ENCODE data around the gene CPT1B.
A peak's percentile ranks its signal among the peaks of the same experiment; 100 is the strongest.

Gene CPT1B

GRCh38 chr22:50584106-50585096, 6.2 kb upstream of the CPT1B start:
- H3K9me3 ChIP-seq, result no peaks in the 10 kb centered on the region
- no peak overlapping the region for H3K4me3 ChIP-seq
- DNase-seq, result no peak
- no peaks in the 10 kb centered on the region for H3K27me3 ChIP-seq
- peaks cover 0 to 3% (median 0%) of the 10 kb centered on the region in 3 donors for H3K36me3 ChIP-seq
- intact Hi-C loops (cut with DNase I; ENCODE audit: low total_unique reads), result loop anchor here (5.0 kb wide), 1 partner anchor 57 kb away; the partner anchor contains the start of gene SCO2
- H3K27ac ChIP-seq, result no peak overlapping the region
- H3K4me1 ChIP-seq, result peaks cover 0 to 26% (median 19%) of the 10 kb centered on the region in 4 donors
- TF ChIP-seq CTCF (IDR thresholded peaks at IDR 0.05), result no peak

GRCh38 chr22:50583294-50583861, 5.2 kb upstream of the CPT1B start:
- DNase-seq, result no peak
- peak overlapping the region; percentile 83 to 95 for H3K27ac ChIP-seq
- peaks cover 0 to 29% (median 25%) of the 10 kb centered on the region in 4 donors for H3K4me1 ChIP-seq
- H3K9me3 ChIP-seq, result no peaks in the 10 kb centered on the region
- H3K27me3 ChIP-seq, result peaks cover 0 to 8% of the 10 kb centered on the region in 2 donors
- intact Hi-C loops (cut with DNase I; ENCODE audit: low total_unique reads), result loop anchor here (5.0 kb wide), 1 partner anchor 56 kb away; the partner anchor contains the start of gene SCO2
- H3K36me3 ChIP-seq, result peaks cover 0 to 3% (median 0%) of the 10 kb centered on the region in 3 donors
- TF ChIP-seq CTCF (IDR thresholded peaks at IDR 0.05), result no peak
- H3K4me3 ChIP-seq, result peak overlapping the region; percentile 60 to 80

- intact Hi-C loops (cut with DNase I; ENCODE audit: low total_unique reads), result loop anchor here (5.0 kb wide), 1 partner anchor 55 kb away; the partner anchor contains the start of gene SCO2
- H3K4me3 ChIP-seq, result peak within 1 kb of the TSS; percentile 60 to 80
- H3K27ac ChIP-seq, result peak within 1 kb of the TSS; percentile 83 to 95
- H3K36me3 ChIP-seq, result peaks cover 0 to 3% (median 0%) of the 10 kb centered on the region in 3 donors
- H3K4me1 ChIP-seq, result peaks cover 0 to 35% (median 29%) of the 10 kb centered on the region in 4 donors
- no peaks in the 10 kb centered on the region for H3K9me3 ChIP-seq
- peaks cover 0 to 15% of the 10 kb centered on the region in 2 donors for H3K27me3 ChIP-seq
- no peak for TF ChIP-seq CTCF (IDR thresholded peaks at IDR 0.05)
- DNase-seq, result peak; percentile 97 to 99
Observed at GRCh38 chr22:50582493-50583293, 4.5 kb upstream of the CPT1B start, which contains the start of gene CHKB. Gene CHKB (minus strand): TSS chr22:50582849. CDS start chr22:50582781, 68 bp downstream.

GRCh38 chr22:50581950-50582492, 3.8 kb upstream of the CPT1B start:
- no peak for TF ChIP-seq CTCF (IDR thresholded peaks at IDR 0.05)
- H3K36me3 ChIP-seq, result peaks cover 0 to 3% (median 0%) of the 10 kb centered on the region in 3 donors
- H3K27ac ChIP-seq, result peak overlapping the region; percentile 83 to 95
- H3K4me1 ChIP-seq, result peaks cover 0 to 35% (median 29%) of the 10 kb centered on the region in 4 donors
- peak overlapping the region; percentile 60 to 80 for H3K4me3 ChIP-seq
- H3K9me3 ChIP-seq, result no peaks in the 10 kb centered on the region
- no peak for DNase-seq
- intact Hi-C loops (cut with DNase I; ENCODE audit: low total_unique reads), result loop anchor here (2.0 to 5.0 kb wide), 2 partner anchors 47 to 55 kb away; partner anchors contain the start of genes ARSA and SCO2
- peaks cover 0 to 22% of the 10 kb centered on the region in 2 donors for H3K27me3 ChIP-seq
